Measurements from ENCODE around the gene C1QTNF6.

GRCh38 chr22:37138849-37139561 lies 49.0 kb downstream of the C1QTNF6 start:
- no peak for TF ChIP-seq CTCF (conservative IDR thresholded peaks at IDR 0.05)
- no peak for TF ChIP-seq EZH2 (IDR thresholded peaks at IDR 0.05; ENCODE audit: low read depth)

All from PC-9 (cell line).